Neuronal stem cell (in vitro differentiated cells): ENCODE results near the gene EAF1.
A peak's percentile ranks its signal among the peaks of the same experiment; 100 is the strongest.

Source experiments
- DNase-seq: peaks from one replicate; pipeline ENCODE4 v3.0.0-alpha.2; 2013; ENCODE audit warnings: low spot score
- H2AFZ ChIP-seq: one replicate; pipeline ENCODE4 v1.6.1; 2013; ENCODE audit warnings: mild to moderate bottlenecking, low read length, inconsistent platforms
- H2AK5ac ChIP-seq: 2 replicates; pipeline ENCODE4 v1.6.1; 2013; ENCODE audit warnings: low read depth, mild to moderate bottlenecking, inconsistent platforms, low read length, moderate library complexity, mixed read lengths
- H2BK120ac ChIP-seq: 2 replicates; pipeline ENCODE4 v1.6.1; 2013; ENCODE audit warnings: low read depth, mild to moderate bottlenecking, inconsistent platforms, low read length, moderate library complexity, mixed read lengths
- H2BK12ac ChIP-seq: one replicate; pipeline ENCODE4 v1.6.1; 2013; ENCODE audit warnings: low read length, inconsistent platforms
- H2BK15ac ChIP-seq: 2 replicates; pipeline ENCODE4 v1.6.1; 2013; ENCODE audit warnings: mild to moderate bottlenecking, low read length, inconsistent platforms, mixed read lengths
- H2BK5ac ChIP-seq: one replicate; pipeline ENCODE4 v1.6.1; 2013; ENCODE audit warnings: inconsistent platforms, mild to moderate bottlenecking, low read length, moderate library complexity
- H3K14ac ChIP-seq: one replicate; pipeline ENCODE4 v1.6.1; 2013; ENCODE audit warnings: low read length, inconsistent platforms
- H3K18ac ChIP-seq: 2 replicates; pipeline ENCODE4 v1.6.1; 2013; ENCODE audit warnings: low read length, inconsistent platforms
- H3K23ac ChIP-seq: 2 replicates; pipeline ENCODE4 v1.6.1; 2013; ENCODE audit warnings: low read depth, mild to moderate bottlenecking, mixed read lengths, low read length, inconsistent platforms; ENCODE audit not compliant: poor library complexity
- H3K27ac ChIP-seq: replicated peaks from 3 replicates; pipeline ENCODE4 v1.5.1; 2013; ENCODE audit warnings: low read length, inconsistent platforms
- H3K27me3 ChIP-seq, 3 experiments: 2 replicates each; pipeline ENCODE4 v1.6.1; 2013; ENCODE audit warnings: low read length in 3 of 3, mild to moderate bottlenecking in 2 of 3, inconsistent platforms in 1 of 3, low read depth in 1 of 3, mixed read lengths in 1 of 3, moderate library complexity in 1 of 3; ENCODE audit not compliant: control insufficient read depth in 3 of 3, insufficient read depth in 3 of 3
- H3K36me3 ChIP-seq, 2 donors: replicated peaks in 1 of 2; 2 replicates each; pipeline ENCODE4 v1.6.1; 2013; ENCODE audit warnings: low read length in 2 of 2; ENCODE audit not compliant: control insufficient read depth in 2 of 2, insufficient read depth in 2 of 2
- H3K4ac ChIP-seq: 2 replicates; pipeline ENCODE4 v1.6.1; 2013; ENCODE audit warnings: inconsistent platforms, mild to moderate bottlenecking, low read length, moderate library complexity
- H3K4me1 ChIP-seq, 2 donors: 1 replicate in 1 of 2; 2 replicates in 1 of 2; pipeline ENCODE4 v1.6.1; 2013; ENCODE audit warnings: low read length in 2 of 2, low read depth in 1 of 2; ENCODE audit not compliant: control insufficient read depth in 2 of 2, insufficient read depth in 1 of 2
- H3K4me2 ChIP-seq: one replicate; pipeline ENCODE4 v1.6.1; 2013; ENCODE audit warnings: mild to moderate bottlenecking, low read length, inconsistent platforms; ENCODE audit not compliant: insufficient read depth, poor library complexity, severe bottlenecking
- H3K4me3 ChIP-seq, 2 donors: 2 replicates each; pipeline ENCODE4 v1.5.1; 2013; ENCODE audit warnings: low read length in 2 of 2, mild to moderate bottlenecking in 2 of 2, inconsistent platforms in 1 of 2, moderate library complexity in 1 of 2
- H3K79me1 ChIP-seq: one replicate; pipeline ENCODE4 v1.6.1; 2013; ENCODE audit warnings: low read depth, mild to moderate bottlenecking, inconsistent platforms, low read length, moderate library complexity
- H3K9ac ChIP-seq: one replicate; pipeline ENCODE4 v1.6.1; 2013; ENCODE audit warnings: mild to moderate bottlenecking, low read depth, low read length, inconsistent platforms; ENCODE audit not compliant: poor library complexity
- H3K9me3 ChIP-seq, 2 donors: replicated peaks in 1 of 2; 2 replicates each; pipeline versions ENCODE3 to v1.6.1; 2013; ENCODE audit warnings: low read length in 2 of 2, mild to moderate bottlenecking in 2 of 2, inconsistent platforms in 1 of 2, low read depth in 1 of 2, mixed read lengths in 1 of 2, moderate library complexity in 1 of 2; ENCODE audit not compliant: control insufficient read depth in 2 of 2, insufficient read depth in 1 of 2
- H4K8ac ChIP-seq: one replicate; pipeline ENCODE4 v1.6.1; 2013; ENCODE audit warnings: low read depth, mild to moderate bottlenecking, inconsistent platforms, low read length, moderate library complexity
- H4K91ac ChIP-seq: one replicate; pipeline ENCODE4 v1.6.1; 2013; ENCODE audit warnings: low read length, low read depth, mild to moderate bottlenecking, inconsistent platforms; ENCODE audit not compliant: poor library complexity
- WGBS, 2 donors: extraction: QIAGEN DNeasy Blood & Tissue Kit; methylation state at CpG; one replicate each; pipeline ENCODE4 v1.1.7; 2013; ENCODE audit warnings: missing lambda C conversion rate in 2 of 2, mixed read lengths in 1 of 2; ENCODE audit not compliant: insufficient read length in 2 of 2, insufficient replicate concordance in 1 of 2; ENCODE audit errors: extremely low coverage in 2 of 2; 5-methylcytosine and 5-hydroxymethylcytosine counted together

Gene EAF1

GRCh38 chr3:15439476-15439875 is 12.1 kb downstream of the EAF1 start:
- Histone ChIP-seq H3K27me3 (no peaks in the 10 kb centered on the region), H3K4me2 (no peak overlapping the region), H2AK5ac (no peak overlapping the region), H4K91ac (no peak overlapping the region), H2BK5ac (no peak overlapping the region), H4K8ac (no peak overlapping the region), H3K9ac (no peak overlapping the region), H3K18ac (no peak overlapping the region), H2BK12ac (no peak overlapping the region), H2BK120ac (no peak overlapping the region), H3K79me1 (no peaks in the 10 kb centered on the region), H2BK15ac (no peak overlapping the region), H3K4me1 (no peaks in the 10 kb centered on the region), H3K4ac (no peak overlapping the region), H3K23ac (no peak overlapping the region), H3K27ac (no peak overlapping the region), H3K4me3 (no peak overlapping the region), H3K14ac (no peak overlapping the region), H3K36me3 (peaks cover 31 to 84% of the 10 kb centered on the region in 2 donors), H3K9me3 (no peaks in the 10 kb centered on the region), H2AFZ (no peak overlapping the region)
- DNase-seq = no peak

GRCh38 chr3:15440891-15441290 is 13.5 kb downstream of the EAF1 start:
- no peak for DNase-seq
- no peak overlapping the region for H3K9ac ChIP-seq
- no peaks in the 10 kb centered on the region for H3K9me3 ChIP-seq
- no peak overlapping the region for H3K27ac ChIP-seq
- H3K23ac ChIP-seq = no peak overlapping the region
- H3K79me1 ChIP-seq = no peaks in the 10 kb centered on the region
- H4K91ac ChIP-seq = no peak overlapping the region
- no peaks in the 10 kb centered on the region for H3K27me3 ChIP-seq
- H3K36me3 ChIP-seq = peaks cover 22 to 70% of the 10 kb centered on the region in 2 donors
- no peak overlapping the region for H2AK5ac ChIP-seq
- H2AFZ ChIP-seq = no peak overlapping the region
- H4K8ac ChIP-seq = no peak overlapping the region
- H3K4me3 ChIP-seq = no peak overlapping the region
- no peak overlapping the region for H3K14ac ChIP-seq
- no peak overlapping the region for H2BK12ac ChIP-seq
- no peak overlapping the region for H3K4me2 ChIP-seq
- no peaks in the 10 kb centered on the region for H3K4me1 ChIP-seq
- no peak overlapping the region for H3K4ac ChIP-seq
- no peak overlapping the region for H2BK5ac ChIP-seq
- no CpG with 5 or more reads among the region's 4 CpGs for WGBS, 2 donors
- H2BK120ac ChIP-seq = no peak overlapping the region
- no peak overlapping the region for H2BK15ac ChIP-seq
- no peak overlapping the region for H3K18ac ChIP-seq

- no peaks in the 10 kb centered on the region for H3K9me3 ChIP-seq
- DNase-seq = no peak
- no peak overlapping the region for H3K4ac ChIP-seq
- no peak overlapping the region for H3K4me2 ChIP-seq
- H3K23ac ChIP-seq = no peak overlapping the region
- no peaks in the 10 kb centered on the region for H3K79me1 ChIP-seq
- H3K14ac ChIP-seq = no peak overlapping the region
- no peak overlapping the region for H3K18ac ChIP-seq
- H2BK5ac ChIP-seq = no peak overlapping the region
- H2AK5ac ChIP-seq = no peak overlapping the region
- H3K27ac ChIP-seq = no peak overlapping the region
- H3K9ac ChIP-seq = no peak overlapping the region
- H3K4me3 ChIP-seq = no peak overlapping the region
- no peak overlapping the region for H2BK15ac ChIP-seq
- H3K4me1 ChIP-seq = no peaks in the 10 kb centered on the region
- no peak overlapping the region for H4K8ac ChIP-seq
- no peak overlapping the region for H2BK120ac ChIP-seq
- no peak overlapping the region for H2AFZ ChIP-seq
- no peak overlapping the region for H2BK12ac ChIP-seq
- no CpG with 5 or more reads among the region's 4 CpGs for WGBS, 2 donors
- H3K27me3 ChIP-seq = no peaks in the 10 kb centered on the region
- peaks cover 17 to 41% of the 10 kb centered on the region in 2 donors for H3K36me3 ChIP-seq
- no peak overlapping the region for H4K91ac ChIP-seq
Observed at GRCh38 chr3:15443826-15444524, 16.6 kb downstream of the EAF1 start.

- WGBS, 2 donors = no CpG with 5 or more reads among the region's 3 CpGs
- DNase-seq = no peak
Observed at GRCh38 chr3:15449489-15450224, 22.3 kb downstream of the EAF1 start.

More at GRCh38 chr3:15449489-15450224, 22.3 kb downstream of the EAF1 start:
- no peak overlapping the region for H3K4me3 ChIP-seq
- no peak overlapping the region for H4K91ac ChIP-seq
- H2BK15ac ChIP-seq = no peak overlapping the region
- H3K4me1 ChIP-seq = no peaks in the 10 kb centered on the region
- peak overlapping the region; percentile 24 for H3K9ac ChIP-seq
- H3K14ac ChIP-seq = no peak overlapping the region
- no peak overlapping the region for H3K18ac ChIP-seq
- no peaks in the 10 kb centered on the region for H3K27me3 ChIP-seq
- H3K79me1 ChIP-seq = no peaks in the 10 kb centered on the region
- H4K8ac ChIP-seq = no peak overlapping the region
- H2BK120ac ChIP-seq = no peak overlapping the region
- no peak overlapping the region for H2AK5ac ChIP-seq
- H2AFZ ChIP-seq = no peak overlapping the region
- H3K4ac ChIP-seq = no peak overlapping the region
- no peak overlapping the region for H3K4me2 ChIP-seq
- H2BK12ac ChIP-seq = peak overlapping the region; percentile 30
- no peak overlapping the region for H2BK5ac ChIP-seq
- no peak overlapping the region for H3K23ac ChIP-seq
- H3K9me3 ChIP-seq = no peaks in the 10 kb centered on the region
- no peak overlapping the region for H3K27ac ChIP-seq
- no peaks in the 10 kb centered on the region for H3K36me3 ChIP-seq
